HG03196 (cell line): ENCODE data around the gene BORCS6.
"Not testable (repeated sequence)": the region's sequence is repeated elsewhere in the genome, so short reads cannot be mapped to it uniquely, and the experiment has no call there.

Experiments used
- ATAC-seq: cut with Tn5 transposase; IDR thresholded peaks from one replicate; pipeline ENCODE4 v1.9.1; 2021; ENCODE audit not compliant: unreplicated experiment

The BORCS6 gene

GRCh38 chr17:8175795-8176196 is 14.2 kb downstream of the BORCS6 start:
- no peak for ATAC-seq

GRCh38 chr17:8173871-8174322 is 16.1 kb downstream of the BORCS6 start:
- no peak for ATAC-seq

DNA sequence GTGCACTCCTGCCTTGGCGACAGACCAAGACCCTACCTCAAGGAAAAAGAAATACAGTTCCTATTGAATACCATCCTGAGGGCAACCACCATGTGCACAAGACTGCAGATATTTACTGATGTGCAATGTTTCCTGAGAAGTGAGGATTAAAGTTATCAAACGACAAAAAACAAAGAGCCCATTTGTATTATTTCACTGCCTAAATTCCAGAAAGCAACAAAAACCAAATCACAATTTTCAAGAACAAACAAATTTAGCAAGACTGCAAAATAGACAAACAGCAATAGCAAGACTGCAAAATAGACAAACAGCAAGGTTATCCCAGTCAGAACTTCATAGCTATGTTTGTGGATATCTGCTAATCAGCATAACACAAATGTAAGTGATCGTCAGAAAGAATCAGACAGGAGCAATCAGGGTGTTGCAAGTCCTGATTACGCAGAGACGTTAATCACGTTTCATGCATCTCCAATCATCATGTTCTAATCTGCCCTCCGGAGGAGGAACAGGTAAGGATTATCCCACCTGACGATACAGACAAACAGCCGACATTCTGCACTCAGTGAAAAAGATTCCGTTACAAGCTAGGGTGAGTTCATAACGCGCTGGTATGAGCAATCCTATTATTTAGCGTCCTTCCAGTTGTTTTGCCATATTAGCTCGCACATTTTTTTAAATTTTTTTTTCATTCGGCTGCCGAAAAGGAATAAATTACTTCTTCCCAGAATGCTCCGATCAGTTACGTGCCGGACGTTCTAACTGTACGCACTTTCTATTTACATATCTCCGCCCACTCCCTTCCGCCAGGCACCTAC is 16.7 kb downstream of the BORCS6 start:
- ATAC-seq = peak; percentile 76

DNA sequence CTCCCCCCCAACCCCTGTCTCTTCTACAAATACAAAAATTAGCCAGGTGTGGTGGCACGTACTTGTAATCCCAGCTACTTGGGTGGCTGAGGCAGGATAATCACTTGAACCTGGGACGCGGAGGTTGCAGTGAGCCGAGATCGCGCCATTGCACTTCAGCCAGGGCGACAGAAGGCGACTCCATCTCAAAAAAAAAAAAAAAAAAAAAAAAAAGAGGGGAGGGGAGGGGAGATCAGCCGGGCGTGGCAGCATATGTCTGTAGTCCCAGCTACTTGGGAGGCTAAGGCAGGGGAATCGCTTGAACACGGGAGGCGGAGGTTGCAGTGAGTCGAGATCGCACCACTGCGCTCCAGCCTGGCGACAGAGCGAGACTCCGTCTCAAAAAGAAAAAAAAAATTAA is 19.8 kb downstream of the BORCS6 start:
- not testable (repeated sequence) for ATAC-seq

DNA sequence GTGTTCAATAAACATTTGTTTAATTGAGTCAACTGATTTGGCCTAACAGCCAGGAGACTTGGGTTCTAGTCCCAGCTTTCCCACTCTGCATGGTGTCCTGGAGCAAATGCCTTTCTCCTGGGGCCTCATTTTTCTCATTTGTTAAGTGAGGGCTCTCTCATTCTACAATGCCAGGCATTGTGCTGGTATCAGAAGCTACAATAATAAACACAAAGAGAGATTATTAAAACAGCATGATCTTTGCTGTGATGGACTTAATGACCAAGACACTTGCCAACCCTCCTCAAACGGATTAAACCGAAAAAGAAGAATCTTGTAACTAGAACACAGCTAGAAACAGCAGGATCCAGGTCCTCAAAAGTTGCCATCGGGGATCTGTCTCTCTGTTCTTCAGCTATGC is 22.5 kb downstream of the BORCS6 start:
- ATAC-seq = no peak

DNA sequence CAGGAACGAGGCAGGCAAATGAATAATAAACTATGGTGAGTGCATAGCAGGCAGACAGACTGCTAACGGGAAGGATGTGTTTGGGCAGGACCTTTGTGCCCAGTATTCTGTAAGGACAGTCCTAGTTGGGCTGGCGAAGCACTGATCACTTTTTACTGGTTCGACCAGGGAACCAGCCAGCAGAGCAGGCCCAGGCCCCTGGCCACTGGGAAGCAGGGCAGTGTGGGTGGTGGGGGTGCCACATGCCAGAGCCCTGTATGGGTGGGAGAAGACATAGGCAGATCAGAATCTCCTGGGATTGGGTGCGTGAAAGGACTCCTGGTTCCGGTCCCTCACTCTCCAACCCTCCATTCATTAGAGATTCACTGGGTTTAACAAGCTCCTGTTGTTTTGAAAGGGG is 23.2 kb downstream of the BORCS6 start:
- no peak for ATAC-seq

GRCh38 chr17:8164815-8165131 is 25.2 kb downstream of the BORCS6 start:
- no peak for ATAC-seq

- ATAC-seq = no peak
These were observed 25.8 kb downstream of the BORCS6 start for GRCh38 chr17:8163978-8164814.

GRCh38 chr17:8162997-8163977 is 26.7 kb downstream of the BORCS6 start:
- ATAC-seq = no peak

DNA sequence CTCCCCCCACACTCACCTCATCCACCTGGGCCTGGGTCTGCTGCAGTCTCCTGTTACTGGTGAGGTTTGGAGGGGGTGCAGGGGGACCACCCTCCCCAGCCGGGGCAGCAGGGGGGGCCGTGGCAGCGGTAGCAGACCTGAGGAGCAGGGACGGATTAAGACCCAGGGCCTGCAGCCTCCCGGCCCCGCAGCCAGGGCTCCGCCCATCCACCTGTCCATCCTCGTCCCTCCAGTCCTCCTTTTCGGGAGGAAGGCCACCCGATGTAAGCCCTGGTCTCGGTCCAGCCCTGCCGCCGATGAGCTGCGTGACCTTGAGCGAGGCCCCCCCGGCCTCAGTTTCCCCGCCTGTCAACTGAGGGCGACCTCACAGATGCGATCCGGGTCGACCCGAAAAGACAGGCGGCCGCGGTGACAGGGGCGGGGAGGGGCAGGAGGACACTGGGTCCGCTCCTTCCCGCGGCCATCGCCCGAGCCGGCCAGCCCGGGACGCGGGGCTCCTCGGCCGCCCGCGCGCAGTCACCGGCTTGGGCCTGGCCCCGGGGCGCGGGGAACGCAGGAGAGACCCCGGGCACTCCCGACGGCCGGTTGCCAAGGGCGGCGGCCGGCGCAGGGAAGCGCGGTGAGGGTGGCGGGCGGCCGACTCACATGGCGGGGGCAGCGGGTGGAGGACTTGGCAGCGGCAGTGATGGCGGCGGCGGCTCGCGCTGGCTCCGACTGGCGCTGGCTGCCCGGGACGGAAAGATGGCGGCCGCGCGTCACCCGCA is 27.6 kb downstream of the BORCS6 start, which contains the start of gene VAMP2:
VAMP2 (minus strand) TSS at position 716 of the 764 bp plus-strand sequence; CDS start at position 647, 69 bp downstream.
- ATAC-seq = no peak

GRCh38 chr17:8161289-8162232 is 28.4 kb downstream of the BORCS6 start:
- ATAC-seq = no peak

- ATAC-seq = no peak
These were observed 29.2 kb downstream of the BORCS6 start for GRCh38 chr17:8160741-8161221.

DNA sequence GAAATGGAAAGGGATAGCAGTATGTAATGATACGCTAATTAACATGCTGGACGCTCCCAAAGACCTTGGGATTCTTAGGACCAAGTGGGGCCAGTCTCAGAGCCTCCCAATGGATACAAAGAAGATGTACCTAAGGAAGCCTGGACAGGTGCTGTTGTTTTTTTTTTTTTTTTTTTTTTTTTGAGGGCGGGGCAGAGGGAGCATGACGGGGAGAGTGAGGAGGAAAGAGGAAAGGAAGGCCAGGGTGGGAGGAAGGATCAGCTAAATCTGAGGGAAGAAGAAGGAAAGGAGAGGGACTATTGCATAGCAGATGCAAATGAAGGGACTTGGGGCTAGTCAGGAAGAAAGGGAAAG is 29.8 kb downstream of the BORCS6 start:
- ATAC-seq = no peak

- ATAC-seq = no peak
These were observed 30.3 kb downstream of the BORCS6 start for GRCh38 chr17:8159459-8160223.

DNA sequence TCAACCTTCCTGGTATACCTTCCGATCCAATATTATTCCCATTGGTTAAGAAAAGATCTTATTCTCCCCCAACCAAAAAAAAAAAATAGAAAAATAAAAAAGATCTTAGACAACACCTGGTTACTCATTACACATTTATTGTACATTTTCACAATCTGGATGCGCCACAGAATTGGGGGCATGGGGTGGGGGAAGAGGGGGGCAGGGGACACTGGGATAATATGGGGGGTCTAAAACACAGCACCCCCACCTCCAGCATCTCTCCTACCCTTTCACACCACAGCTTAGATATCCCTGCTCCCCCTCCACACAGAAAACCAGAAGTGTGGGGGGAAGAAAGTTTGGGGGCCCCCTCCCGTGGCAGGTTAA is 31.0 kb downstream of the BORCS6 start:
- ATAC-seq = no peak

DNA sequence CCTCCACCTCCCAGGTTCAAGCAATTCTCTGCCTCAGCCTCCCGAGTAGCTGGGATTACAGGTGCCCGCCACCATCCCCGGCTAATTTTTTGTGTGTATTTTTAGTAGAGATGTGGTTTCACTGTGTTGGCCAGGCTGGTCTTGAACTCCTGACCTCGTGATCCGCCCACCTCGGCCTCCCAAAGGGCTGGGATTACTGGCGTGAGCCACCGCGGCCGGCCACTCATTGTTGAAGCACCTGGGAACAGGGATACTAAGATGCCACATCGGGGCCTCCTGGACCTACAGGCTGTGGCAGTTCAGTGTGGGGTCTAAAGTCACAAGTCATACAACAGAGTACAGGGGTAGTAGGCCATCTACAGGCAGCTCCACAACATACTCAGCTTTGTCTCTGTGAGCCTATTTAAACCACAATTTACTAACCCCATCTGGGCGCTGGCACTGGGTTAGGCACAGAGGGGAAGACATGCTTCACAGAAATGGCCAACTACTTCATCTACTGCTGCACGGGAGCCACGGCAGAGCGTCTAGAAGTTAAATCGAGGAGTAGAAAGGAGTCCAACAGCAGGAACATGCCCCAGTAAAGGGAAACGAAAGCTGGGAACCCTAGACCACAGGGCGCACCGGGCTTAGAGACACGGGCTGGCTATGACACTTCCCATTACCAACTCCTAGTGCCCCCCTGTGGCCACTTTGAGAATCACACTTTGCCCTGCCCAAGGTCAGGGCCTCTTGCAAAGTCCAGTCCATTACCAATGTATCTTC is 31.5 kb downstream of the BORCS6 start:
- peak; percentile 25 for ATAC-seq

DNA sequence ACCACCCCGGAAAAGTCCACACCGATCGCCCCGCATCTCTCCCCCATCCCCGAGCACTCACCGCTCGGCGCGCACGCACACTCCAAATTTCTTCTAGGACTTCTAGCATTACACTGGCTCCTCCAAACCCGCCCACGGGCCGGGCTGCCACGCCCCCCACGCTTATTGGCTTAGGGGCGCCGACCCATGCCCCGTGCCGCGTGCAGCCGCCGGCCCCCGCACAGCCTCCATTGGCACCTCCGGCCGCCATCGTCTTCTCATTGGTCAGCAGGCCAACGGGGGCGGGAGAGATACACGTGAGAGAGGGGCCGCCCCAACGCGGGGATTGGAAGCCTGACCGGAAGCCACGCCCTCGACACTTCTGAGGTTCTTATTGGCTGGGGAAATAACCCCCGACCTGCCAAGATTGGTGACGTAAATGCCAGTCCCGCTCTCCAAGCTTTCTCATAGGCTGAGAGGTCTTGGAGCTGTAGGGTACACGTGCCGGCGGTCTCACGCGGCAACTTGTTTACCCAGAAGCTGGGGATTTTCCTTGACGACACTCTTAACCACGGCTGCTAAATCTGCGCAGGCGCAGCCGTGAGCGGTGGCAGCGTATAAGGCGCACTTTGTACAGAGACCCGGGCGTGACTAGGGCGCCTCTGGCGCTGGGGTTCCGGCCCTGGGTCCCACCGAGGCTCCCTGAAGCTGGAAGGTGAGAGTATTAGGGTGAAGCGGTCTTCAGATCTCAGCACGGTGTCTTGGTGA is 33.6 kb downstream of the BORCS6 start:
- ATAC-seq = peak; percentile 69
